K562 (cell line): Measurements from ENCODE around the gene UBR4. TPM values are rescaled to one million over a fixed set of nuclear protein-coding genes. Genes with fewer than 3 reads are reported as not detected.
A peak's percentile ranks its signal among the peaks of the same experiment; 100 is the strongest.

Experiments
- ATAC-seq: fragments of 200-7000 bp; cut with Tn5 transposase; 3 replicates; pipeline ENCODE4 v1.9.1; 2020; ENCODE audit warnings: moderate library complexity
- BruUV-seq: library from RNA; stranded (reverse); fragments of 400-500 nt; replicated peaks from 2 replicates; lab custom pipeline; 2021; lab: Mats Ljungman, UMichigan
- CTCF ChIA-PET: fragments of 300-600 bp; formaldehyde crosslinking; extraction: SDS; loops from one replicate; lab custom pipeline; 2021; ENCODE audit warnings: low intra/inter-chr PET ratio; lab: Yijun Ruan, JAX
- POLR2A ChIA-PET: fragments of 300-600, 350-650 bp; sonication (Branson Sonifier 250); formaldehyde crosslinking; extraction: SDS; loops from one replicate; lab custom pipeline; 2021; ENCODE audit warnings: antibody characterized with exemption, inconsistent platforms; lab: Yijun Ruan, JAX
- DNase-seq, 4 experiments: peaks; one replicate each; pipeline versions ENCODE4 v3.0.0 to v3.0.0-alpha.2; 2011 to 2018; ENCODE audit warnings: low spot score in 3 of 4, mixed read lengths in 3 of 4; ENCODE audit errors: extremely low read depth in 1 of 4
- FAIRE-seq: peaks from 2 replicates; lab custom pipeline; 2011; peaks lifted over from hg19 to GRCh38; lab: Jason Lieb, UNC
- H2AFZ ChIP-seq: 2 replicates; pipeline ENCODE4 v1.6.0; 2011; ENCODE audit warnings: low read depth, low read length, control low read depth, inconsistent platforms
- H3K27ac ChIP-seq: fragments of 200-600 bp; 3 replicates; pipeline ENCODE4 v1.8.0; 2011; ENCODE audit warnings: low read depth, mild to moderate bottlenecking, control low read depth, inconsistent platforms, low read length, moderate library complexity, mixed read lengths; ENCODE audit errors: extremely low read depth
- H3K27me3 ChIP-seq, 2 experiments: fragments of 300-600 bp in 1 of 2; 2 replicates in 1 of 2; 3 replicates in 1 of 2; pipeline versions ENCODE4 v1.6.0 to v1.8.0; 2011; ENCODE audit warnings: inconsistent platforms in 2 of 2, low read length in 2 of 2, mild to moderate bottlenecking in 1 of 2, mixed read lengths in 1 of 2, moderate library complexity in 1 of 2; ENCODE audit not compliant: control insufficient read depth in 2 of 2, insufficient read depth in 2 of 2
- H3K36me3 ChIP-seq: fragments of 300-600 bp; 3 replicates; pipeline ENCODE4 v1.8.0; 2011; ENCODE audit warnings: mild to moderate bottlenecking, low read length, inconsistent platforms; ENCODE audit not compliant: control insufficient read depth, insufficient read depth
- H3K4me1 ChIP-seq, 2 experiments: fragments of 200-600 bp in 1 of 2; replicated peaks in 1 of 2; 2 replicates in 1 of 2; 3 replicates in 1 of 2; pipeline versions ENCODE4 v1.5.1 to v1.8.0; 2011; ENCODE audit warnings: inconsistent platforms in 2 of 2, low read length in 2 of 2, mild to moderate bottlenecking in 1 of 2, mixed read lengths in 1 of 2, moderate library complexity in 1 of 2; ENCODE audit not compliant: control insufficient read depth in 2 of 2, insufficient read depth in 2 of 2
- H3K4me2 ChIP-seq: 2 replicates; pipeline ENCODE4 v1.6.1; 2011; ENCODE audit warnings: low read length, control low read depth, inconsistent platforms, mixed read lengths; ENCODE audit not compliant: insufficient read depth
- H3K4me3 ChIP-seq: fragments of 200-600 bp; sonication (generic), shearing (Covaris generic); 2 replicates; pipeline ENCODE4 v1.5.1; 2016; ENCODE audit warnings: control low read depth, inconsistent platforms
- H3K79me2 ChIP-seq: fragments of 200-600 bp; 3 replicates; pipeline ENCODE4 v1.8.0; 2011; ENCODE audit warnings: low read length, inconsistent platforms; ENCODE audit not compliant: control insufficient read depth, insufficient read depth
- H3K9ac ChIP-seq, 2 experiments: 2 replicates each; pipeline versions ENCODE4 v1.6.0 to v1.6.1; 2011; ENCODE audit warnings: low read depth in 2 of 2, low read length in 2 of 2, control low read depth in 1 of 2, inconsistent platforms in 1 of 2, mild to moderate bottlenecking in 1 of 2, mixed read lengths in 1 of 2; ENCODE audit not compliant: insufficient read depth in 1 of 2
- H3K9me1 ChIP-seq: one replicate; pipeline ENCODE4 v1.6.0; 2011; ENCODE audit warnings: inconsistent platforms, mild to moderate bottlenecking, low read length, moderate library complexity; ENCODE audit not compliant: control insufficient read depth, insufficient read depth
- H3K9me3 ChIP-seq: replicated peaks from 2 replicates; pipeline ENCODE4 v1.5.1; 2011; ENCODE audit warnings: low read depth, low read length, inconsistent platforms; ENCODE audit not compliant: control insufficient read depth, insufficient read depth
- H4K20me1 ChIP-seq: replicated peaks from 2 replicates; pipeline ENCODE4 v1.6.1; 2011; ENCODE audit warnings: low read length, inconsistent platforms, mixed read lengths; ENCODE audit not compliant: control insufficient read depth, insufficient read depth
- ARID1B ChIP-seq: fragments of 450-650 bp; IDR thresholded peaks from 2 replicates; pipeline ENCODE4 v1.6.1; 2016; ENCODE audit warnings: antibody characterized with exemption, mild to moderate bottlenecking, inconsistent platforms
- ATF1 ChIP-seq, 2 experiments: fragments of 450-650 bp in 1 of 2; IDR thresholded peaks; 2 replicates each; pipeline ENCODE4 v1.6.1; 2016; ENCODE audit warnings: missing compliant biosample characterization in 1 of 2, missing genetic modification characterization in 1 of 2
- EP300 ChIP-seq: IDR thresholded peaks from 2 replicates; pipeline ENCODE4 v1.6.1; 2012; ENCODE audit warnings: low read length, improper control_type of control experiment
- HLTF ChIP-seq: fragments of 450-650 bp; IDR thresholded peaks from 2 replicates; pipeline ENCODE4 v1.6.1; 2016
- HMBOX1 ChIP-seq: sonication (generic); IDR thresholded peaks from 2 replicates; pipeline ENCODE4 v1.6.1; 2016
- HMG20A ChIP-seq: fragments of 450-650 bp; formaldehyde crosslinking; conservative IDR thresholded peaks from 2 replicates; pipeline ENCODE4 v1.4.0; 2020; ENCODE audit warnings: mild to moderate bottlenecking, mixed read lengths
- RAD21 ChIP-seq, 2 experiments: fragments of 250-450 bp in 1 of 2; fragments of 450-650 bp in 1 of 2; sonication (Bioruptor Pico) in 1 of 2; formaldehyde crosslinking in 1 of 2; IDR thresholded peaks in 1 of 2; conservative IDR thresholded peaks in 1 of 2; 2 replicates each; pipeline versions ENCODE4 v1.4.0 to v1.8.0; 2020 to 2022; ENCODE audit warnings: mild to moderate bottlenecking in 2 of 2, moderate library complexity in 1 of 2
- RHOXF2B ChIP-seq: fragments of 250-450 bp; sonication (Bioruptor Pico); conservative IDR thresholded peaks from 2 replicates; pipeline ENCODE4 v1.5.1; 2021
- SMARCA4 ChIP-seq: fragments of 450-650 bp; IDR thresholded peaks from 2 replicates; pipeline ENCODE4 v1.6.1; 2016
- STAT5A ChIP-seq: IDR thresholded peaks from 2 replicates; pipeline ENCODE4 v1.6.1; 2012; ENCODE audit warnings: low read length, inconsistent platforms, borderline replicate concordance
- TCF15 ChIP-seq: fragments of 250-450 bp; sonication (Bioruptor Pico); IDR thresholded peaks from 2 replicates; pipeline ENCODE4 v1.8.0; 2022; ENCODE audit warnings: moderate library complexity, mild to moderate bottlenecking, inconsistent platforms
- THRAP3 ChIP-seq: fragments of 450-650 bp; IDR thresholded peaks from 2 replicates; pipeline ENCODE4 v1.6.1; 2016; ENCODE audit warnings: mild to moderate bottlenecking, inconsistent platforms, borderline replicate concordance
- TRIM24 ChIP-seq, 2 experiments: fragments of 450-650 bp; IDR thresholded peaks; 2 replicates each; pipeline ENCODE4 v1.6.1; 2016
- ZNF121 ChIP-seq: sonication (generic); formaldehyde crosslinking; conservative IDR thresholded peaks from 2 replicates; pipeline ENCODE4 v1.8.0; 2022; ENCODE audit warnings: missing genetic modification reagents
- ZNF311 ChIP-seq: fragments of 250-450 bp; sonication (Bioruptor Pico); IDR thresholded peaks from 2 replicates; pipeline ENCODE4 v1.4.0; 2020; ENCODE audit warnings: mild to moderate bottlenecking, moderate library complexity
- WGBS: fragments of 100-300 bp; shearing (Covaris generic); methylation state at CpG from one replicate; pipeline ENCODE4 v1.1.6; 2016; ENCODE audit warnings: low coverage, mixed read lengths; ENCODE audit not compliant: insufficient coverage; ENCODE audit errors: missing lambda C conversion rate; 5-methylcytosine and 5-hydroxymethylcytosine counted together
- in situ Hi-C: fragments of 300-500 bp; cut with MboI; formaldehyde crosslinking; loops from 4 replicates; pipeline ENCODE4 v1.15.0; 2018; ENCODE audit warnings: inconsistent platforms, mixed read lengths
- intact Hi-C: fragments of 100-400 bp; cut with micrococcal nuclease; formaldehyde crosslinking; loops from 2 replicates; pipeline ENCODE4 v1.14.2; 2022
- polyA plus RNA-seq, 8 experiments: library from polyadenylated mRNA; depleted of rRNA in 4 of 8; stranded (reverse) in 5 of 8; unstranded in 3 of 8; fragments of >200 nt; fragmentation: Nextera tagmentation in 2 of 8; fragmentation: Illumina TruSeq in 1 of 8; extraction: Ambion mirVana in 2 of 8; extraction: Trizol in 1 of 8; gene quantifications; 2 replicates each; pipeline versions ENCODE4 v1.2.1 to v1.2.3, GENCODE V29; 2011 to 2014; ENCODE audit warnings: inconsistent platforms in 1 of 8, missing spikeins in 1 of 8
- total RNA-seq, 7 experiments: library from RNA; depleted of rRNA in 6 of 7; stranded (reverse); fragments of >200 nt in 6 of 7; fragmentation: Illumina TruSeq in 2 of 7; extraction: Trizol in 2 of 7; gene quantifications; 2 replicates each; pipeline versions ENCODE4 v1.2.1 to v1.2.3, GENCODE V29; 2011 to 2021; ENCODE audit warnings: low replicate concordance in 1 of 7
- TF ChIP-seq, protein P1 (sequence below), 3 experiments: IDR thresholded peaks in 2 of 3; conservative IDR thresholded peaks in 1 of 3; 2 replicates each; pipeline ENCODE4 v1.5.1; 2011 to 2012; ENCODE audit warnings: low read length in 3 of 3, mild to moderate bottlenecking in 3 of 3, control low read depth in 2 of 3, improper control_type of control experiment in 1 of 3, inconsistent platforms in 1 of 3, low read depth in 1 of 3, mixed read lengths in 1 of 3, moderate library complexity in 1 of 3; ENCODE audit not compliant: insufficient read depth in 2 of 3

UBR4 gene
- total and polyA plus RNA-seq, 9 of the 15 experiments (the other 6 are each of a cell fraction or from before 2014, with no cell fraction given), result 55.4 to 277 (median 123) TPM

DNA sequence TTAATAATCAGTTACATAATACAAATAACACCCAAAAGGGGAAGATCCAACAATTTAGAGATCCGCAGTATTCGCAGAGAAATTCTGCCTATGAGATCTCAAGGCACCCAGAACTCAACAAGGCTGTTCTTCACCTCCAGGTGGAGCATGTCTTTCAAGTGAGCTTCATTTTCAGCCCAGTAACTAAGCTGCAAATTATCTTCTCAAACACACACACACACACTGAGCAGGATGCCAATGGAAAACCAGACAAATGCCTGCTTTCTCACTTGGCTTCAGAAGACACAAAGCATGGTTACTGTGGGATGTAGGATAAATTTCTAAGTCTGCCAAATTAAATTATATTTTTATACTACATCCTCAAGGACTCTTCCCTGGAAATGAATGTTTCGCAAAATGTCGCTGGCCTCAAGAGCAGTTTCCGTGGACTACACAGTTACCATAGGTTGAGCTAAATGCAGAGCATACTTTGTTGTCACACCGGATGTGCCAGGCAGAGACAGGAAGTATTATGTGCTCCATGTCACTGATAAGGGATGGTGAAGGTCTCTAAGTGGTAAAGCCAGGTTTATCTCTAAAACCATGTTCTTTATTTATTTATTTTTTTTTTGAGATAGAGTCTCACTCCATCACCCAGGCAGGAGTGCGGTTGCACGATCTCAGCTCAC lies 30.3 kb downstream of the UBR4 start:
- H3K79me2 ChIP-seq, result peaks cover 14% of the 10 kb centered on the region; the same call in 2 of the 3 replicates
- ChIA-PET POLR2A (interaction anchor here (0.7 to 2.6 kb wide), 15 partner anchors 9 to 66 kb away, joined by 3 to 17 read pairs (median 4); partner anchors contain the start of gene UBR4), CTCF (interaction anchor here (0.6 to 2.4 kb wide), 3 partner anchors 61 to 1309 kb away, joined by 3 to 23 read pairs (median 6); no protein-coding TSS in a partner anchor)
- H3K27me3 ChIP-seq, result no peaks in the 10 kb centered on the region
- H3K36me3 ChIP-seq, result peaks cover 97% of the 10 kb centered on the region
- ATAC-seq, result peak; percentile 92
- peak; percentile 89 for FAIRE-seq
- 47% methylated on average over 8 of the region's 8 CpGs for WGBS
- intact Hi-C loops, result loop anchor here (2.0 to 10.0 kb wide), 3 partner anchors 31 to 475 kb away; partner anchors contain the start of gene UBR4
- H3K9ac ChIP-seq, result peak overlapping the region in 1 of 2 experiments; percentile 20; a peak in 1 of 4 replicates
- H3K9me3 ChIP-seq, result no peaks in the 10 kb centered on the region
- no peaks in the 10 kb centered on the region for H3K9me1 ChIP-seq
- DNase-seq, result peak; percentile 51 to 83 (median 66)
- BruUV-seq, result no TSS peak
- H3K27ac ChIP-seq, result peak overlapping the region; percentile 73
- in situ Hi-C loops, result loop anchor here (10.0 kb wide), 1 partner anchor 475 kb away; no protein-coding TSS in a partner anchor
- H3K4me3 ChIP-seq, result no peak overlapping the region
- no peak overlapping the region for H3K4me2 ChIP-seq
- 0 out of 2 replicates have a peak overlapping the region, but pooled peaks have one; percentile 26 for H2AFZ ChIP-seq
- H3K4me1 ChIP-seq, result peaks cover 5 to 23% of the 10 kb centered on the region in 2 experiments; a peak in 3 of 5 replicates
- H4K20me1 ChIP-seq, result no peaks in the 10 kb centered on the region
- no peak for TF ChIP-seq ZNF121 (CRISPR knock-in tag)
- peak; percentile 82 for TF ChIP-seq ARID1B
- peak; percentile 55; the same call in 1 of the 2 replicates for TF ChIP-seq THRAP3
- TF ChIP-seq HMG20A (CRISPR knock-in tag), result no peak
- TF ChIP-seq SMARCA4, result peak; percentile 75
- TF ChIP-seq HMBOX1, result 0 out of 2 replicates have a peak, but pooled peaks have one; percentile 33
- TF ChIP-seq STAT5A, result peak; percentile 9; the same call in 1 of the 2 replicates
- no peak for TF ChIP-seq ZNF311 (CRISPR knock-in tag)
- 0 out of 2 replicates have a peak, but pooled peaks have one; percentile 15 for TF ChIP-seq RHOXF2B
- TF ChIP-seq TRIM24 (IDR thresholded peaks at IDR 0.05), result peak in 1 of 2 experiments; percentile 66; a peak in 2 of 4 replicates
- 0 out of 2 replicates have a peak, but pooled peaks have one; percentile 11 for TF ChIP-seq HLTF
- peak in 1 of 2 experiments; percentile 68; a peak in 3 of 4 replicates for TF ChIP-seq RAD21 (CRISPR knock-in tag; conservative IDR thresholded peaks at IDR 0.05 in 1 of 2, IDR thresholded peaks at IDR 0.05 in 1 of 2)
- no peak for TF ChIP-seq TCF15
- peak; percentile 61; the same call in 1 of the 2 replicates for TF ChIP-seq EP300
- TF ChIP-seq ATF1 (CRISPR knock-in tag; IDR thresholded peaks at IDR 0.05), result no peak
- TF ChIP-seq ATF1 (tag; IDR thresholded peaks at IDR 0.05), result peak; percentile 66
- TF ChIP-seq, protein P1, sequence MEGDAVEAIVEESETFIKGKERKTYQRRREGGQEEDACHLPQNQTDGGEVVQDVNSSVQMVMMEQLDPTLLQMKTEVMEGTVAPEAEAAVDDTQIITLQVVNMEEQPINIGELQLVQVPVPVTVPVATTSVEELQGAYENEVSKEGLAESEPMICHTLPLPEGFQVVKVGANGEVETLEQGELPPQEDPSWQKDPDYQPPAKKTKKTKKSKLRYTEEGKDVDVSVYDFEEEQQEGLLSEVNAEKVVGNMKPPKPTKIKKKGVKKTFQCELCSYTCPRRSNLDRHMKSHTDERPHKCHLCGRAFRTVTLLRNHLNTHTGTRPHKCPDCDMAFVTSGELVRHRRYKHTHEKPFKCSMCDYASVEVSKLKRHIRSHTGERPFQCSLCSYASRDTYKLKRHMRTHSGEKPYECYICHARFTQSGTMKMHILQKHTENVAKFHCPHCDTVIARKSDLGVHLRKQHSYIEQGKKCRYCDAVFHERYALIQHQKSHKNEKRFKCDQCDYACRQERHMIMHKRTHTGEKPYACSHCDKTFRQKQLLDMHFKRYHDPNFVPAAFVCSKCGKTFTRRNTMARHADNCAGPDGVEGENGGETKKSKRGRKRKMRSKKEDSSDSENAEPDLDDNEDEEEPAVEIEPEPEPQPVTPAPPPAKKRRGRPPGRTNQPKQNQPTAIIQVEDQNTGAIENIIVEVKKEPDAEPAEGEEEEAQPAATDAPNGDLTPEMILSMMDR (IDR thresholded peaks at IDR 0.05 in 2 of 3, conservative IDR thresholded peaks at IDR 0.05 in 1 of 3; ENCODE audit: insufficient read depth in 2 of 3, low read depth in 1 of 3, low read length in 3 of 3), result peak; percentile 58 to 67 (median 58)
